Smooth muscle cell (in vitro differentiated cells): Measurements from ENCODE around the gene PNPLA1. TPM values are rescaled to one million over a fixed set of nuclear protein-coding genes. Genes with fewer than 3 reads are reported as not detected.

Experiments used
- DNase-seq: peaks from one replicate; lab custom pipeline; 2025; ENCODE audit not compliant: unreplicated experiment; lab: John Stamatoyannopoulos, UW
- H2AFZ ChIP-seq: fragments of 200-600 bp; sonication (generic); 2 replicates; pipeline ENCODE4 v1.6.0; 2016; ENCODE audit warnings: antibody characterized with exemption, low read depth, mild to moderate bottlenecking
- H3F3A ChIP-seq: fragments of 200-600 bp; sonication (generic); 2 replicates; pipeline ENCODE4 v1.6.0; 2017; ENCODE audit warnings: antibody characterized with exemption, low read depth
- H3K27ac ChIP-seq: fragments of 200-600 bp; sonication (generic); 2 replicates; pipeline ENCODE4 v1.5.1; 2016; ENCODE audit warnings: low read depth, mild to moderate bottlenecking
- H3K27me3 ChIP-seq: fragments of 200-600 bp; sonication (generic); 2 replicates; pipeline ENCODE4 v1.6.1; 2016; ENCODE audit warnings: low read depth, mild to moderate bottlenecking
- H3K36me3 ChIP-seq: fragments of 200-600 bp; sonication (generic); 2 replicates; pipeline ENCODE4 v1.5.1; 2016; ENCODE audit warnings: low read depth
- H3K4me1 ChIP-seq: fragments of 200-600 bp; sonication (generic); 2 replicates; pipeline ENCODE4 v1.5.1; 2016; ENCODE audit warnings: low read depth
- H3K4me2 ChIP-seq: fragments of 200-600 bp; sonication (generic); 2 replicates; pipeline ENCODE4 v1.6.0; 2016; ENCODE audit warnings: mild to moderate bottlenecking
- H3K4me3 ChIP-seq: fragments of 200-600 bp; sonication (generic); 2 replicates; pipeline ENCODE4 v1.5.1; 2016; ENCODE audit warnings: mild to moderate bottlenecking
- H3K79me2 ChIP-seq: fragments of 200-600 bp; sonication (generic); 2 replicates; pipeline ENCODE4 v1.6.0; 2016; ENCODE audit warnings: low read depth, mild to moderate bottlenecking
- H3K9ac ChIP-seq: fragments of 200-600 bp; sonication (generic); 2 replicates; pipeline ENCODE4 v1.6.0; 2016; ENCODE audit warnings: low read depth
- H3K9me3 ChIP-seq: fragments of 200-600 bp; sonication (generic); replicated peaks from 2 replicates; pipeline ENCODE4 v1.5.1; 2016; ENCODE audit warnings: low read depth
- H4K20me1 ChIP-seq: fragments of 200-600 bp; sonication (generic); 2 replicates; pipeline ENCODE4 v1.6.0; 2016; ENCODE audit warnings: low read depth
- CTCF ChIP-seq: fragments of 200-600 bp; sonication (generic); IDR thresholded peaks from 2 replicates; pipeline ENCODE4 v1.5.1; 2017; ENCODE audit warnings: borderline replicate concordance, mild to moderate bottlenecking, antibody characterized with exemption; ENCODE audit not compliant: insufficient read depth, poor library complexity, severe bottlenecking
- WGBS: methylation state at CpG from one replicate; pipeline ENCODE4 v1.1.7; 2016; ENCODE audit warnings: low lambda C conversion rate; 5-methylcytosine and 5-hydroxymethylcytosine counted together
- polyA plus RNA-seq: library from polyadenylated mRNA; unstranded; fragments of >200 nt; fragmentation: Nextera tagmentation; extraction: Ambion mirVana; gene quantifications from 2 replicates; pipeline ENCODE4 v1.2.1, GENCODE V29; 2016
- total RNA-seq: library from RNA; depleted of rRNA; stranded (reverse); fragments of >200 nt; gene quantifications from 2 replicates; pipeline ENCODE4 v1.2.3, GENCODE V29; 2014

The PNPLA1 gene
- total and polyA plus RNA-seq, 2 experiments from 2014 or later = not detected

DNA sequence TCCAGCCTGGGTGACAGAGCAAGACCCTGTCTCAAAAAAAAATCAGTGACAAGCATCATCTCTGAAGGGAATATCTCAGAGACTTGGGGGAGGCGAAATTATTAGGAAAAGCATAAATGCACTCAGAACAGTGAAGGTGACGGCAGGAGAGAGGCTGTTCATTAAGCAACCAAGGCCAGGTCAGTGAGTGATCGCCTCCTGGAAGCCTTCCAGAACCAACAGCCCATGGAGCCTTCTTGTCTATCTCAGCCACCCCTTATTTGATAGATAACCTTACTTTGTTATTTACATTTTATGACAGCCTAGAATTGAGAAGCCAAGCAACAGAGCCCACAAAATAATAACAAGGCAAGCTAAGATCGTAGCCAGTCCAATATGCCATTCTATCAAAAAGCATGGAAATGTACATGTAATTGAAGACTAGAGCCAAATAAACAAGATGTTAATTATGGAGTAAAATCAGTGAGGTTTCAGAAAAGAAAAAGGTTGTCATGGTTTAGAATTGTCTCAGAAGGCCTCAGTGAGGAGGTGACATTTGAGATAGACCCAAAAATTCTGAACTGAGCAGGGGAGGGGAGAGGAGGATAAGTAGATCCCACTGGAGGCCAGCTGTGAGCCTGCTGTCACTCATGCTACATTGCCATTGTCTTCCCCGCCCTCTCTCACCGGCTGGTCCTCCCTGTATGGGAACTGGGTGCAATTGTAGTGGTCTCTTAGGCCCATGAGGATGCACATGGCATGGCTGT lies 49.0 kb downstream of the PNPLA1 start:
- Histone ChIP-seq H3F3A (no peaks in the 10 kb centered on the region), H2AFZ (no peak overlapping the region), H4K20me1 (no peaks in the 10 kb centered on the region), H3K9ac (no peak overlapping the region), H3K4me2 (no peak overlapping the region), H3K4me3 (no peak overlapping the region), H3K36me3 (no peaks in the 10 kb centered on the region), H3K27me3 (no peaks in the 10 kb centered on the region), H3K9me3 (no peaks in the 10 kb centered on the region), H3K79me2 (no peaks in the 10 kb centered on the region), H3K4me1 (peaks cover 6% of the 10 kb centered on the region), H3K27ac (no peak overlapping the region)
- TF ChIP-seq CTCF = no peak
- no peak for DNase-seq
- WGBS = 83% methylated on average over 6 of the region's 6 CpGs

GRCh38 chr6:36319436-36319762 lies 49.5 kb downstream of the PNPLA1 start:
- H3K9me3 ChIP-seq = no peaks in the 10 kb centered on the region
- H3K27me3 ChIP-seq = no peaks in the 10 kb centered on the region
- no peak for TF ChIP-seq CTCF
- no peak overlapping the region for H3K27ac ChIP-seq
- peaks cover 1% of the 10 kb centered on the region for H3K4me1 ChIP-seq
- no peak overlapping the region for H3K9ac ChIP-seq
- H3K36me3 ChIP-seq = no peaks in the 10 kb centered on the region
- DNase-seq = no peak
- H3K79me2 ChIP-seq = no peaks in the 10 kb centered on the region
- 85% methylated on average over 9 of the region's 9 CpGs for WGBS
- no peaks in the 10 kb centered on the region for H3F3A ChIP-seq
- no peak overlapping the region for H3K4me2 ChIP-seq
- no peak overlapping the region for H2AFZ ChIP-seq
- no peak overlapping the region for H3K4me3 ChIP-seq
- H4K20me1 ChIP-seq = no peaks in the 10 kb centered on the region

- TF ChIP-seq CTCF = no peak
- 91% methylated on average over 2 of the region's 2 CpGs for WGBS
- no peak overlapping the region for H3K27ac ChIP-seq
These were observed 50.0 kb downstream of the PNPLA1 start for GRCh38 chr6:36319821-36320220.

DNA sequence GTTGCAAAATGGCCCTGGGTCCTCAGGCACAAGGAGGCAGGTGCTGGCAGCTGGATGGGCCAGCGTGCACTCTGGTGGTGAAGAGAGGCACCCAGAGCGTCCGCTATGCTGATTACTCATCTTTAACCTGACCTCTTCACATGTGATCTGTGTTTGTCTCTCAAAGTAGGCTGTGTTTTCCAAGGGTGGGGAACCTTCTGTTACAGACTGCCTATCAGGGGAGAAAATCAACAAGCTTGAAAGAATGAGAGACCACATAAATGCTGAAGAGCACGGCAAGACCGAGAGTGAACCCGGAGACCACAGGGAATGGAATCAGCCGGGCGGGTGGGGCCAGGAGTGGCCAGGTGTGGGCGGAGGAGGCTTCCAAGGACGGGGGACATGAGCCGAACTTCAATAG lies 50.6 kb downstream of the PNPLA1 start:
- Histone ChIP-seq H3K4me2 (no peak overlapping the region), H3K4me3 (no peak overlapping the region), H3K79me2 (no peaks in the 10 kb centered on the region), H4K20me1 (no peaks in the 10 kb centered on the region), H3K4me1 (no peaks in the 10 kb centered on the region), H3K9ac (no peak overlapping the region), H3K27ac (no peak overlapping the region), H3F3A (no peaks in the 10 kb centered on the region), H3K9me3 (no peaks in the 10 kb centered on the region), H3K36me3 (no peaks in the 10 kb centered on the region), H3K27me3 (no peaks in the 10 kb centered on the region), H2AFZ (no peak overlapping the region)
- no peak for TF ChIP-seq CTCF
- 70% methylated on average over 11 of the region's 11 CpGs for WGBS
- no peak for DNase-seq

More at GRCh38 chr6:36319821-36320220, 50.0 kb downstream of the PNPLA1 start:
- Histone ChIP-seq H3K9me3 (no peaks in the 10 kb centered on the region), H3K4me1 (no peaks in the 10 kb centered on the region), H3F3A (no peaks in the 10 kb centered on the region), H3K4me3 (no peak overlapping the region), H4K20me1 (no peaks in the 10 kb centered on the region), H3K9ac (no peak overlapping the region), H3K4me2 (no peak overlapping the region), H2AFZ (no peak overlapping the region), H3K27me3 (no peaks in the 10 kb centered on the region), H3K36me3 (no peaks in the 10 kb centered on the region), H3K79me2 (no peaks in the 10 kb centered on the region)
- DNase-seq = no peak
